ENCODE measurements around the gene STRADB. TPM values are rescaled to one million over a fixed set of nuclear protein-coding genes. Genes with fewer than 3 reads are reported as not detected.
A peak's percentile ranks its signal among the peaks of the same experiment; 100 is the strongest.

STRADB gene
- total and polyA plus RNA-seq, 2 donors (not counting 3 experiments of a cell fraction or from before 2014, with no cell fraction given), result 6.9 to 16.6 TPM

GRCh38 chr2:201414099-201415023, 37.2 kb upstream of the STRADB start:
- DNase-seq (ENCODE audit: low read depth, low spot score) (peak; percentile 80), FAIRE-seq (peak; percentile 33)
- ChIA-PET CTCF (interaction anchor here (0.6 to 2.5 kb wide), 6 partner anchors 12 to 182 kb away, joined by 3 to 8 read pairs (median 4); partner anchors contain the start of gene STRADB), POLR2A (no interaction called here)
- peak overlapping the region; percentile 89 for H3K4me2 ChIP-seq (ENCODE audit: insufficient read depth, low read length)
- BruUV-seq (replicated peaks), result no TSS peak
- H4K20me1 ChIP-seq (replicated peaks; ENCODE audit: control insufficient read depth, extremely low read depth, insufficient read depth, low read length), result no peaks in the 10 kb centered on the region
- no peaks in the 10 kb centered on the region for H3K9me3 ChIP-seq (replicated peaks; ENCODE audit: control insufficient read depth, insufficient read depth, low read length)
- H3K4me1 ChIP-seq (ENCODE audit: control insufficient read depth, extremely low read depth, insufficient read depth, low read length), result peaks cover 37% of the 10 kb centered on the region
- peaks cover 20% of the 10 kb centered on the region for H3K79me2 ChIP-seq (ENCODE audit: control insufficient read depth, insufficient read depth, low read length)
- peak overlapping the region; percentile 47 for H3K9ac ChIP-seq (replicated peaks; ENCODE audit: extremely low read depth, insufficient read depth, low read length)
- H2AFZ ChIP-seq (ENCODE audit: low read depth, low read length), result no peak overlapping the region
- H3K27ac ChIP-seq (ENCODE audit: insufficient read depth, low read depth, low read length), result peak overlapping the region; percentile 70
- intact Hi-C loops (cut with micrococcal nuclease) (loop anchor here (1.0 kb wide), 1 partner anchor 37 kb away; the partner anchor contains the start of genes STRADB and TRAK2), dilution Hi-C loops (cut with MboI; ENCODE audit: extremely low pct_ligation_motif_present, low sequenced_read_pairs) (no loop called here)
- no peaks in the 10 kb centered on the region for H3K27me3 ChIP-seq (ENCODE audit: control insufficient read depth in 2 of 2, insufficient read depth in 2 of 2, low read length in 2 of 2)
- no peaks in the 10 kb centered on the region for H3K9me1 ChIP-seq (replicated peaks; ENCODE audit: control insufficient read depth, extremely low read depth, insufficient read depth, low read length)
- TF ChIP-seq POLR2A (IDR thresholded peaks at IDR 0.05; ENCODE audit: low read depth, low read length), result no peak
- peak; percentile 19 for TF ChIP-seq GATA2 (IDR thresholded peaks at IDR 0.05; ENCODE audit: insufficient read depth, insufficient read length, low read depth, low read length)
- TF ChIP-seq, protein P1, sequence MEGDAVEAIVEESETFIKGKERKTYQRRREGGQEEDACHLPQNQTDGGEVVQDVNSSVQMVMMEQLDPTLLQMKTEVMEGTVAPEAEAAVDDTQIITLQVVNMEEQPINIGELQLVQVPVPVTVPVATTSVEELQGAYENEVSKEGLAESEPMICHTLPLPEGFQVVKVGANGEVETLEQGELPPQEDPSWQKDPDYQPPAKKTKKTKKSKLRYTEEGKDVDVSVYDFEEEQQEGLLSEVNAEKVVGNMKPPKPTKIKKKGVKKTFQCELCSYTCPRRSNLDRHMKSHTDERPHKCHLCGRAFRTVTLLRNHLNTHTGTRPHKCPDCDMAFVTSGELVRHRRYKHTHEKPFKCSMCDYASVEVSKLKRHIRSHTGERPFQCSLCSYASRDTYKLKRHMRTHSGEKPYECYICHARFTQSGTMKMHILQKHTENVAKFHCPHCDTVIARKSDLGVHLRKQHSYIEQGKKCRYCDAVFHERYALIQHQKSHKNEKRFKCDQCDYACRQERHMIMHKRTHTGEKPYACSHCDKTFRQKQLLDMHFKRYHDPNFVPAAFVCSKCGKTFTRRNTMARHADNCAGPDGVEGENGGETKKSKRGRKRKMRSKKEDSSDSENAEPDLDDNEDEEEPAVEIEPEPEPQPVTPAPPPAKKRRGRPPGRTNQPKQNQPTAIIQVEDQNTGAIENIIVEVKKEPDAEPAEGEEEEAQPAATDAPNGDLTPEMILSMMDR (IDR thresholded peaks at IDR 0.05; ENCODE audit: extremely low read depth in 1 of 2, insufficient read depth in 1 of 2, low read depth in 1 of 2, low read length in 2 of 2), result no peak
- peak; percentile 17 for TF ChIP-seq JUN (IDR thresholded peaks at IDR 0.05; ENCODE audit: borderline replicate concordance, insufficient read depth, insufficient read length, low read depth)
- TF ChIP-seq POLR2AphosphoS5 (IDR thresholded peaks at IDR 0.05; ENCODE audit: insufficient read depth, low read depth, low read length), result peak; percentile 71
- peak overlapping the region in 1 of 3 experiments; percentile 45 for H3K4me3 ChIP-seq (replicated peaks in 1 of 3; ENCODE audit: insufficient read depth in 1 of 3, low read depth in 1 of 3, low read length in 3 of 3)
- H3K36me3 ChIP-seq (ENCODE audit: control insufficient read depth in 2 of 2, extremely low read depth in 1 of 2, insufficient read depth in 2 of 2, low read length in 2 of 2), result no peaks in the 10 kb centered on the region

Measured in endothelial cell of umbilical vein (primary cell).